ENCODE measurements around the gene ASF1A. TPM values are rescaled to one million over a fixed set of nuclear protein-coding genes. Genes with fewer than 3 reads are reported as not detected.

Gene ASF1A
- total RNA-seq, 1 experiment from 2014 or later: 34.4 TPM

- H4K20me1 ChIP-seq (ENCODE audit: control insufficient read depth, insufficient read depth, insufficient read length): no peaks in the 10 kb centered on the region
- Mint-ChIP-seq H3K27ac (peak overlapping the region; percentile 29 to 56 (median 54); a peak in 4 of 7 replicates), H3K9me3 (no peaks in the 10 kb centered on the region), H3K36me3 (ENCODE audit: insufficient read depth in 1 of 3, low read depth in 3 of 3) (no peaks in the 10 kb centered on the region; a peak in 1 of 7 replicates), H3K4me1 (peaks cover 19 to 24% of the 10 kb centered on the region in 2 experiments), H3K4me3 (no peak overlapping the region), H3K27me3 (ENCODE audit: low read depth) (no peaks in the 10 kb centered on the region)
- H2BK20ac ChIP-seq (ENCODE audit: low read depth, low read length, poor library complexity, severe bottlenecking): no peak overlapping the region
- H4K5ac ChIP-seq (ENCODE audit: insufficient read length, low read depth, low read length): no peak overlapping the region
- no peak overlapping the region for H3K4me2 ChIP-seq (ENCODE audit: insufficient read depth, insufficient read length, low read length)
- H3K23ac ChIP-seq (ENCODE audit: insufficient read length, low read depth, low read length): no peak overlapping the region
- H3K14ac ChIP-seq (ENCODE audit: insufficient read depth, low read length): no peak overlapping the region
- H3K9me3 ChIP-seq (ENCODE audit: control insufficient read depth, low read depth, low read length): no peaks in the 10 kb centered on the region
- peak overlapping the region; percentile 25 for H3K18ac ChIP-seq (ENCODE audit: insufficient read length, low read depth, low read length)
- no peaks in the 10 kb centered on the region for H3K79me2 ChIP-seq (ENCODE audit: insufficient read depth, low read length)
- no peak overlapping the region for H4K91ac ChIP-seq (ENCODE audit: insufficient read length, low read depth, low read length)
- no peak overlapping the region for H2BK12ac ChIP-seq (ENCODE audit: insufficient read length, low read depth, low read length)
- peaks cover 9% of the 10 kb centered on the region for H3K4me1 ChIP-seq (ENCODE audit: insufficient read depth, low read length)
- H3K27ac ChIP-seq (ENCODE audit: insufficient read length, low read depth, low read length): no peak overlapping the region
- peak overlapping the region; percentile 4 for H2AFZ ChIP-seq (ENCODE audit: low read length)
- H3K9ac ChIP-seq (ENCODE audit: extremely low read depth, insufficient read length, low read length): no peak overlapping the region
- no peak overlapping the region for H3K56ac ChIP-seq (ENCODE audit: insufficient read length, low read depth, low read length)
- no peak overlapping the region for H2BK15ac ChIP-seq (ENCODE audit: low read depth, low read length)
- no peak overlapping the region for H2AK5ac ChIP-seq (ENCODE audit: insufficient read length, low read length)
- no peak overlapping the region for H2BK5ac ChIP-seq (ENCODE audit: insufficient read length, low read length)
- no peak for TF ChIP-seq CTCF (conservative IDR thresholded peaks at IDR 0.05)
- H2BK120ac ChIP-seq (ENCODE audit: low read depth, low read length, poor library complexity, severe bottlenecking): no peak overlapping the region
- H3K4ac ChIP-seq (ENCODE audit: low read depth, low read length): no peak overlapping the region
- no peaks in the 10 kb centered on the region for H3K23me2 ChIP-seq (ENCODE audit: insufficient read length, low read depth, low read length, poor library complexity, severe bottlenecking)
- DNase-seq: peak; percentile 48
- WGBS (ENCODE audit: extremely low coverage, insufficient read length, low lambda C conversion rate): no CpG with 5 or more reads among the region's 9 CpGs
- H4K8ac ChIP-seq (replicated peaks; ENCODE audit: insufficient read length, low read depth, low read length): no peak overlapping the region
- no peak overlapping the region for H3T11ph ChIP-seq (ENCODE audit: low read length)
- H3K27me3 ChIP-seq (ENCODE audit: insufficient read depth, low read length): no peaks in the 10 kb centered on the region
- H3K79me1 ChIP-seq (ENCODE audit: insufficient read depth, low read depth, low read length, poor library complexity, severe bottlenecking): no peaks in the 10 kb centered on the region
Observed at GRCh38 chr6:118881440-118882313, 12.3 kb upstream of the ASF1A start.
